ENCODE measurements around the gene EIF4A3.

Gene EIF4A3

GRCh38 chr17:80122926-80123505, 23.9 kb downstream of the EIF4A3 start:
- Histone ChIP-seq H3K36me3 (ENCODE audit: insufficient read depth, low read length) (peaks cover 2% of the 10 kb centered on the region; the same call in 1 of the 2 replicates), H3K27me3 (ENCODE audit: insufficient read depth, low read length, poor library complexity) (peaks cover 4% of the 10 kb centered on the region), H3K4me2 (ENCODE audit: insufficient read depth, low read length) (no peak overlapping the region), H4K20me1 (ENCODE audit: insufficient read depth, low read length) (no peaks in the 10 kb centered on the region), H2AFZ (ENCODE audit: low read depth, low read length) (no peak overlapping the region), H3K79me2 (ENCODE audit: insufficient read depth, low read length) (no peaks in the 10 kb centered on the region), H3K4me3 (ENCODE audit: low read depth in 1 of 2, low read length in 2 of 2) (no peak overlapping the region), H3K4me1 (ENCODE audit: insufficient read depth, low read length) (no peaks in the 10 kb centered on the region), H3K9ac (ENCODE audit: low read depth, low read length) (no peak overlapping the region), H3K9me3 (ENCODE audit: insufficient read depth, low read length, severe bottlenecking) (no peaks in the 10 kb centered on the region), H3K27ac (ENCODE audit: low read length) (no peak overlapping the region)
- ATAC-seq (ENCODE audit: insufficient read depth, low read depth): no peak
- DNase-seq: no peak
- TF ChIP-seq CTCF (IDR thresholded peaks at IDR 0.05; ENCODE audit: borderline replicate concordance, extremely low read depth, low read length, poor library complexity, severe bottlenecking) (no peak), EZH2 (IDR thresholded peaks at IDR 0.05; ENCODE audit: borderline replicate concordance, low read depth, low read length, severe bottlenecking) (no peak)

GRCh38 chr17:80122026-80122575, 24.8 kb downstream of the EIF4A3 start:
- Histone ChIP-seq H3K9me3 (ENCODE audit: insufficient read depth, low read length, severe bottlenecking) (no peaks in the 10 kb centered on the region), H3K9ac (ENCODE audit: low read depth, low read length) (no peak overlapping the region), H3K4me1 (ENCODE audit: insufficient read depth, low read length) (no peaks in the 10 kb centered on the region), H4K20me1 (ENCODE audit: insufficient read depth, low read length) (no peaks in the 10 kb centered on the region), H3K27ac (ENCODE audit: low read length) (no peak overlapping the region), H3K4me2 (ENCODE audit: insufficient read depth, low read length) (no peak overlapping the region), H3K27me3 (ENCODE audit: insufficient read depth, low read length, poor library complexity) (peaks cover 4% of the 10 kb centered on the region), H2AFZ (ENCODE audit: low read depth, low read length) (no peak overlapping the region), H3K4me3 (ENCODE audit: low read depth in 1 of 2, low read length in 2 of 2) (no peak overlapping the region), H3K79me2 (ENCODE audit: insufficient read depth, low read length) (no peaks in the 10 kb centered on the region), H3K36me3 (ENCODE audit: insufficient read depth, low read length) (peaks cover 2% of the 10 kb centered on the region; the same call in 1 of the 2 replicates)
- no peak for DNase-seq
- no peak for ATAC-seq (ENCODE audit: insufficient read depth, low read depth)
- TF ChIP-seq EZH2 (IDR thresholded peaks at IDR 0.05; ENCODE audit: borderline replicate concordance, low read depth, low read length, severe bottlenecking): no peak
- TF ChIP-seq CTCF (IDR thresholded peaks at IDR 0.05; ENCODE audit: borderline replicate concordance, extremely low read depth, low read length, poor library complexity, severe bottlenecking): no peak

GRCh38 chr17:80119839-80120238, 27.1 kb downstream of the EIF4A3 start:
- H3K4me3 ChIP-seq (ENCODE audit: low read depth in 1 of 2, low read length in 2 of 2): no peak overlapping the region

More at GRCh38 chr17:80119839-80120238, 27.1 kb downstream of the EIF4A3 start:
- no peak overlapping the region for H2AFZ ChIP-seq (ENCODE audit: low read depth, low read length)
- H4K20me1 ChIP-seq (ENCODE audit: insufficient read depth, low read length): no peaks in the 10 kb centered on the region
- H3K4me1 ChIP-seq (ENCODE audit: insufficient read depth, low read length): peaks cover 7% of the 10 kb centered on the region
- no peaks in the 10 kb centered on the region for H3K27me3 ChIP-seq (ENCODE audit: insufficient read depth, low read length, poor library complexity)
- H3K4me2 ChIP-seq (ENCODE audit: insufficient read depth, low read length): no peak overlapping the region
- H3K27ac ChIP-seq (ENCODE audit: low read length): no peak overlapping the region
- no peaks in the 10 kb centered on the region for H3K9me3 ChIP-seq (ENCODE audit: insufficient read depth, low read length, severe bottlenecking)
- no peak for TF ChIP-seq EZH2 (IDR thresholded peaks at IDR 0.05; ENCODE audit: borderline replicate concordance, low read depth, low read length, severe bottlenecking)
- TF ChIP-seq CTCF (IDR thresholded peaks at IDR 0.05; ENCODE audit: borderline replicate concordance, extremely low read depth, low read length, poor library complexity, severe bottlenecking): no peak
- no peaks in the 10 kb centered on the region for H3K79me2 ChIP-seq (ENCODE audit: insufficient read depth, low read length)
- no peak overlapping the region for H3K9ac ChIP-seq (ENCODE audit: low read depth, low read length)
- ATAC-seq (ENCODE audit: insufficient read depth, low read depth): no peak
- H3K36me3 ChIP-seq (ENCODE audit: insufficient read depth, low read length): peaks cover 2% of the 10 kb centered on the region; the same call in 1 of the 2 replicates
- DNase-seq: no peak

Data from DND-41 (cell line).